Fibroblast of peridontal ligament (primary cell): ENCODE data around the gene DDX24.

Source experiments
- DNase-seq: peaks from one replicate; pipeline ENCODE4 v3.0.0-alpha.2; 2010; ENCODE audit errors: extremely low read depth

Gene DDX24

GRCh38 chr14:94113908-94114588 lies 33.0 kb upstream of the DDX24 start:
- peak; percentile 41 for DNase-seq

- DNase-seq = no peak
Observed at GRCh38 chr14:94113490-94113889, 32.5 kb upstream of the DDX24 start.

GRCh38 chr14:94113073-94113472 lies 32.1 kb upstream of the DDX24 start:
- DNase-seq = no peak

GRCh38 chr14:94112513-94113063 lies 31.6 kb upstream of the DDX24 start:
- DNase-seq = no peak

- DNase-seq = no peak
Observed at GRCh38 chr14:94111276-94112095, 30.5 kb upstream of the DDX24 start.

GRCh38 chr14:94110552-94111181 lies 29.7 kb upstream of the DDX24 start, which contains the start of gene IFI27:
Gene IFI27 (plus strand): TSS chr14:94110736.
- peak; percentile 62 for DNase-seq

GRCh38 chr14:94109915-94110250 lies 28.9 kb upstream of the DDX24 start:
- no peak for DNase-seq

GRCh38 chr14:94104731-94105130 lies 23.7 kb upstream of the DDX24 start:
- DNase-seq = no peak

GRCh38 chr14:94103554-94104150 lies 22.6 kb upstream of the DDX24 start:
- DNase-seq = no peak

- DNase-seq = no peak
Observed at GRCh38 chr14:94102768-94103482, 21.9 kb upstream of the DDX24 start.

- DNase-seq = no peak
Observed at GRCh38 chr14:94101748-94102147, 20.7 kb upstream of the DDX24 start.

GRCh38 chr14:94100847-94101246 lies 19.8 kb upstream of the DDX24 start:
- DNase-seq = peak; percentile 80

- no peak for DNase-seq
Observed at GRCh38 chr14:94099006-94099405, 18.0 kb upstream of the DDX24 start.

GRCh38 chr14:94098326-94098992 lies 17.5 kb upstream of the DDX24 start:
- peak; percentile 88 for DNase-seq

GRCh38 chr14:94097091-94097490 lies 16.1 kb upstream of the DDX24 start:
- peak; percentile 23 for DNase-seq

- DNase-seq = no peak
Observed at GRCh38 chr14:94093418-94093817, 12.4 kb upstream of the DDX24 start.

GRCh38 chr14:94089479-94089878 lies 8.5 kb upstream of the DDX24 start:
- DNase-seq = no peak

- no peak for DNase-seq
Observed at GRCh38 chr14:94088516-94088915, 7.5 kb upstream of the DDX24 start.

GRCh38 chr14:94087891-94088290 lies 6.9 kb upstream of the DDX24 start:
- DNase-seq = no peak

- DNase-seq = no peak
Observed at GRCh38 chr14:94081386-94081820, 401 bp upstream of the DDX24 start.
